IMR-90 (cell line): ENCODE measurements around the gene SV2C.

Experiments used
- BHLHE40 ChIP-seq: fragments of 150-350 bp; IDR thresholded peaks from 2 replicates; pipeline ENCODE4 v1.6.1; 2016; ENCODE audit warnings: mild to moderate bottlenecking, low read depth, low read length
- CEBPB ChIP-seq: IDR thresholded peaks from 2 replicates; pipeline ENCODE4 v1.6.1; 2012; ENCODE audit warnings: low read depth, low read length, improper control_type of control experiment
- CHD1 ChIP-seq: IDR thresholded peaks from 2 replicates; pipeline ENCODE4 v1.6.1; 2012; ENCODE audit warnings: low read depth, low read length, improper control_type of control experiment
- CTCF ChIP-seq: conservative IDR thresholded peaks from 2 replicates; pipeline ENCODE4 v1.5.1; 2012; ENCODE audit warnings: mild to moderate bottlenecking, low read depth, low read length, improper control_type of control experiment
- ELK1 ChIP-seq: fragments of 150-350 bp; IDR thresholded peaks from 2 replicates; pipeline ENCODE4 v1.6.1; 2016; ENCODE audit warnings: low read depth, mild to moderate bottlenecking, low read length, moderate library complexity, borderline replicate concordance
- FOS ChIP-seq: fragments of 150-350 bp; IDR thresholded peaks from 2 replicates; pipeline ENCODE4 v1.6.1; 2016; ENCODE audit warnings: low read depth, low read length
- MAFK ChIP-seq: IDR thresholded peaks from 2 replicates; pipeline ENCODE4 v1.6.1; 2012; ENCODE audit warnings: low read depth, low read length, improper control_type of control experiment
- MAZ ChIP-seq: IDR thresholded peaks from 2 replicates; pipeline ENCODE4 v1.6.1; 2012; ENCODE audit warnings: low read depth, mild to moderate bottlenecking, low read length, improper control_type of control experiment, moderate library complexity, borderline replicate concordance
- MXI1 ChIP-seq: IDR thresholded peaks from 2 replicates; pipeline ENCODE4 v1.6.1; 2012; ENCODE audit warnings: low read depth, mild to moderate bottlenecking, low read length, moderate library complexity, borderline replicate concordance
- POLR2A ChIP-seq: IDR thresholded peaks from 2 replicates; pipeline ENCODE4 v1.6.1; 2012; ENCODE audit warnings: mild to moderate bottlenecking, low read depth, low read length
- RAD21 ChIP-seq: IDR thresholded peaks from 2 replicates; pipeline ENCODE4 v1.6.1; 2012; ENCODE audit warnings: low read length, improper control_type of control experiment
- RCOR1 ChIP-seq: IDR thresholded peaks from 2 replicates; pipeline ENCODE4 v1.6.1; 2012; ENCODE audit warnings: mild to moderate bottlenecking, low read length, improper control_type of control experiment; ENCODE audit not compliant: insufficient replicate concordance
- RFX5 ChIP-seq: IDR thresholded peaks from 2 replicates; pipeline ENCODE4 v1.8.0; 2012; ENCODE audit warnings: low read depth, mild to moderate bottlenecking, low read length, moderate library complexity
- SMC3 ChIP-seq: fragments of 150-350 bp; IDR thresholded peaks from 2 replicates; pipeline ENCODE4 v1.6.1; 2016; ENCODE audit warnings: low read depth, mild to moderate bottlenecking, antibody characterized with exemption, low read length, moderate library complexity

DNA sequence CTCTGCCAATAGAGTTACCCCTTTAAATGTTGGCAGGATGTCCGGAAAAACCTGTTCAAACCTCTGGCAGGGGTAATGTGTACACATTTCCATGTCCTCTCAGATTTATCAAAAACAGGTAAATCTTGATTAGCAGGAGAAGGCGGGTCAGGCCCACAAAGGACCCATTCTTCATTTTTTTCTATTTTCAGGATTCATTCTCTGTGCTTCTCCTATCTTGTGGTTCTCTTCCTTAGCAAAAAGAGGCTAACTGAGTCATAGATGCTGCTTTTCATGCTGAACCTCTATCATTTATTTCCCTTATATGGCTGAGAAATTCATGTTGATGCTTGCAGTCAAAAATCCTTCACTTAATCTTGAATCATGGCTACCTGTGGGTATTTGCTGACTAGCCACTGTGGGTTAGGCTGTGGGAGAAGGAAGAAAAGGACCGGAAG, 207.2 kb downstream of the SV2C start:
- TF ChIP-seq MAZ (no peak), CTCF (no peak), MAFK (no peak), POLR2A (no peak), RCOR1 (no peak), FOS (no peak), CHD1 (no peak), SMC3 (no peak), BHLHE40 (no peak), MXI1 (no peak), CEBPB (no peak), RAD21 (no peak), RFX5 (no peak), ELK1 (no peak)
